IMR-90 (cell line): Measurements from ENCODE around the gene ISCU. TPM values are rescaled to one million over a fixed set of nuclear protein-coding genes. Genes with fewer than 3 reads are reported as not detected.

Experiments
- ATAC-seq: fragments of 200-7000 bp; cut with Tn5 transposase; 2 replicates; pipeline ENCODE4 v1.9.1; 2020; ENCODE audit warnings: low read depth, mild to moderate bottlenecking, moderate library complexity
- BruUV-seq: library from RNA; stranded (reverse); fragments of 400-500 nt; replicated peaks from 2 replicates; lab custom pipeline; 2021; lab: Mats Ljungman, UMichigan
- CTCF ChIA-PET: fragments of 300-600 bp; formaldehyde crosslinking; extraction: SDS; loops from one replicate; lab custom pipeline; 2021; ENCODE audit warnings: antibody characterized with exemption; lab: Yijun Ruan, JAX
- POLR2A ChIA-PET: fragments of 300-600 bp; sonication (Branson Sonifier 250); formaldehyde crosslinking; loops from one replicate; lab custom pipeline; 2022; ENCODE audit warnings: antibody characterized with exemption; ENCODE audit not compliant: unreplicated experiment; lab: Charles Lee
- DNase-seq: peaks from one replicate; pipeline ENCODE4 v3.0.0; 2013
- H2AFZ ChIP-seq: replicated peaks from 2 replicates; pipeline ENCODE3; 2013; ENCODE audit warnings: low read length, mild to moderate bottlenecking; ENCODE audit not compliant: poor library complexity
- H2AK5ac ChIP-seq: 2 replicates; pipeline ENCODE4 v1.6.1; 2013; ENCODE audit warnings: low read depth, low read length, inconsistent platforms
- H2AK9ac ChIP-seq: replicated peaks from 2 replicates; pipeline ENCODE3; 2013; ENCODE audit warnings: mild to moderate bottlenecking, low read depth, low read length, moderate library complexity; ENCODE audit not compliant: poor library complexity
- H2BK120ac ChIP-seq: 2 replicates; pipeline ENCODE4 v1.6.1; 2013; ENCODE audit warnings: low read depth, low read length, inconsistent platforms
- H2BK15ac ChIP-seq: 3 replicates; pipeline ENCODE4 v1.6.1; 2013; ENCODE audit warnings: low read depth, low read length, inconsistent platforms
- H2BK20ac ChIP-seq: 2 replicates; pipeline ENCODE4 v1.6.1; 2013; ENCODE audit warnings: low read depth, mild to moderate bottlenecking, inconsistent platforms, low read length, moderate library complexity
- H2BK5ac ChIP-seq: 2 replicates; pipeline ENCODE4 v1.6.1; 2013; ENCODE audit warnings: mild to moderate bottlenecking, low read depth, low read length, inconsistent platforms; ENCODE audit not compliant: poor library complexity, severe bottlenecking
- H3K14ac ChIP-seq: replicated peaks from 2 replicates; pipeline ENCODE4 v1.6.1; 2013; ENCODE audit warnings: low read depth, low read length, inconsistent platforms
- H3K18ac ChIP-seq: 2 replicates; pipeline ENCODE4 v1.6.1; 2013; ENCODE audit warnings: low read depth, low read length, control low read depth
- H3K23ac ChIP-seq: 2 replicates; pipeline ENCODE4 v1.6.1; 2013; ENCODE audit warnings: low read depth, low read length, inconsistent platforms
- H3K27ac ChIP-seq: 2 replicates; pipeline ENCODE4 v1.5.1; 2013; ENCODE audit warnings: mild to moderate bottlenecking, control low read depth, low read length; ENCODE audit not compliant: insufficient read depth
- H3K27me3 ChIP-seq: 2 replicates; pipeline ENCODE4 v1.6.1; 2013; ENCODE audit warnings: low read length; ENCODE audit not compliant: control insufficient read depth, insufficient read depth
- H3K36me3 ChIP-seq: 2 replicates; pipeline ENCODE4 v1.6.1; 2013; ENCODE audit warnings: low read length, mixed read lengths; ENCODE audit not compliant: control insufficient read depth, insufficient read depth
- H3K4ac ChIP-seq: 2 replicates; pipeline ENCODE4 v1.6.1; 2013; ENCODE audit warnings: low read depth, low read length, inconsistent platforms
- H3K4me1 ChIP-seq: 2 replicates; pipeline ENCODE4 v1.6.1; 2013; ENCODE audit warnings: low read length, mixed read lengths; ENCODE audit not compliant: control insufficient read depth, insufficient read depth
- H3K4me2 ChIP-seq: 2 replicates; pipeline ENCODE4 v1.6.1; 2013; ENCODE audit warnings: low read depth, mild to moderate bottlenecking, control low read depth, low read length, moderate library complexity
- H3K4me3 ChIP-seq: 2 replicates; pipeline ENCODE4 v1.5.1; 2013; ENCODE audit warnings: low read depth, mild to moderate bottlenecking, control low read depth, low read length, moderate library complexity; ENCODE audit not compliant: insufficient read depth
- H3K56ac ChIP-seq: 2 replicates; pipeline ENCODE4 v1.6.1; 2013; ENCODE audit warnings: low read length, inconsistent platforms; ENCODE audit not compliant: insufficient read depth; ENCODE audit errors: extremely low read depth
- H3K79me1 ChIP-seq, 2 experiments: 2 replicates each; pipeline ENCODE4 v1.6.1; 2013; ENCODE audit warnings: low read length in 2 of 2, inconsistent platforms in 1 of 2, low read depth in 1 of 2
- H3K9ac ChIP-seq: 2 replicates; pipeline ENCODE4 v1.6.1; 2013; ENCODE audit warnings: low read depth, low read length, control low read depth
- H3K9me1 ChIP-seq: 2 replicates; pipeline ENCODE4 v1.6.1; 2013; ENCODE audit warnings: low read length, inconsistent platforms; ENCODE audit not compliant: insufficient read depth
- H3K9me3 ChIP-seq: 2 replicates; pipeline ENCODE4 v1.6.1; 2013; ENCODE audit warnings: low read length; ENCODE audit not compliant: control insufficient read depth, insufficient read depth
- H4K20me1 ChIP-seq: 2 replicates; pipeline ENCODE4 v1.6.1; 2013; ENCODE audit warnings: low read length, inconsistent platforms; ENCODE audit not compliant: insufficient read depth
- H4K5ac ChIP-seq: 2 replicates; pipeline ENCODE4 v1.6.1; 2013; ENCODE audit warnings: mild to moderate bottlenecking, low read depth, low read length, control low read depth
- H4K8ac ChIP-seq, 2 experiments: 2 replicates each; pipeline ENCODE4 v1.6.1; 2013; ENCODE audit warnings: low read depth in 2 of 2, low read length in 2 of 2, control low read depth in 1 of 2, inconsistent platforms in 1 of 2
- H4K91ac ChIP-seq: 2 replicates; pipeline ENCODE4 v1.6.1; 2013; ENCODE audit warnings: low read depth, low read length, inconsistent platforms; ENCODE audit not compliant: insufficient read depth
- BHLHE40 ChIP-seq: fragments of 150-350 bp; IDR thresholded peaks from 2 replicates; pipeline ENCODE4 v1.6.1; 2016; ENCODE audit warnings: mild to moderate bottlenecking, low read depth, low read length
- CEBPB ChIP-seq: IDR thresholded peaks from 2 replicates; pipeline ENCODE4 v1.6.1; 2012; ENCODE audit warnings: low read depth, low read length, improper control_type of control experiment
- CHD1 ChIP-seq: IDR thresholded peaks from 2 replicates; pipeline ENCODE4 v1.6.1; 2012; ENCODE audit warnings: low read depth, low read length, improper control_type of control experiment
- FOS ChIP-seq: fragments of 150-350 bp; IDR thresholded peaks from 2 replicates; pipeline ENCODE4 v1.6.1; 2016; ENCODE audit warnings: low read depth, low read length
- MAFK ChIP-seq: IDR thresholded peaks from 2 replicates; pipeline ENCODE4 v1.6.1; 2012; ENCODE audit warnings: low read depth, low read length, improper control_type of control experiment
- MAZ ChIP-seq: IDR thresholded peaks from 2 replicates; pipeline ENCODE4 v1.6.1; 2012; ENCODE audit warnings: low read depth, mild to moderate bottlenecking, low read length, improper control_type of control experiment, moderate library complexity, borderline replicate concordance
- MXI1 ChIP-seq: IDR thresholded peaks from 2 replicates; pipeline ENCODE4 v1.6.1; 2012; ENCODE audit warnings: low read depth, mild to moderate bottlenecking, low read length, moderate library complexity, borderline replicate concordance
- NFE2L2 ChIP-seq: fragments of 150-350 bp; IDR thresholded peaks from 2 replicates; pipeline ENCODE4 v1.6.1; 2016; ENCODE audit warnings: low read depth, mild to moderate bottlenecking, low read length
- POLR2A ChIP-seq: IDR thresholded peaks from 2 replicates; pipeline ENCODE4 v1.6.1; 2012; ENCODE audit warnings: mild to moderate bottlenecking, low read depth, low read length
- RAD21 ChIP-seq: IDR thresholded peaks from 2 replicates; pipeline ENCODE4 v1.6.1; 2012; ENCODE audit warnings: low read length, improper control_type of control experiment
- RCOR1 ChIP-seq: IDR thresholded peaks from 2 replicates; pipeline ENCODE4 v1.6.1; 2012; ENCODE audit warnings: mild to moderate bottlenecking, low read length, improper control_type of control experiment; ENCODE audit not compliant: insufficient replicate concordance
- RFX5 ChIP-seq: IDR thresholded peaks from 2 replicates; pipeline ENCODE4 v1.8.0; 2012; ENCODE audit warnings: low read depth, mild to moderate bottlenecking, low read length, moderate library complexity
- SMC3 ChIP-seq: fragments of 150-350 bp; IDR thresholded peaks from 2 replicates; pipeline ENCODE4 v1.6.1; 2016; ENCODE audit warnings: low read depth, mild to moderate bottlenecking, antibody characterized with exemption, low read length, moderate library complexity
- WGBS, 2 experiments: methylation state at CpG; one replicate each; pipeline versions ENCODE4 v1.1.5 to v1.1.7; 2013; ENCODE audit warnings: missing lambda C conversion rate in 2 of 2; ENCODE audit not compliant: insufficient read length in 1 of 2; ENCODE audit errors: extremely low coverage in 2 of 2; 5-methylcytosine and 5-hydroxymethylcytosine counted together
- dilution Hi-C: fragments of 300-500 bp; cut with HindIII; formaldehyde crosslinking; loops from one replicate; pipeline ENCODE4 v1.14.3; 2018; ENCODE audit warnings: low sequenced_read_pairs; ENCODE audit not compliant: unreplicated experiment
- in situ Hi-C: fragments of 300-500 bp; cut with MboI; formaldehyde crosslinking; loops from 3 replicates; pipeline ENCODE4 v1.14.3; 2019; ENCODE audit warnings: low sequenced_read_pairs, inconsistent platforms, mixed read lengths
- intact Hi-C: fragments of 100-400 bp; cut with micrococcal nuclease; formaldehyde crosslinking; loops from 2 replicates; pipeline ENCODE4 v1.10.0; 2022
- polyA plus RNA-seq, 3 experiments: library from polyadenylated mRNA; depleted of rRNA; stranded (reverse); fragments of >200 nt; gene quantifications; 2 replicates each; pipeline ENCODE4 v1.2.3, GENCODE V29; 2012; ENCODE audit warnings: low replicate concordance in 1 of 3
- total RNA-seq: library from RNA; depleted of rRNA; stranded (reverse); fragments of >200 nt; gene quantifications from 2 replicates; pipeline ENCODE4 v1.2.3, GENCODE V29; 2012
- TF ChIP-seq, protein P1 (sequence below): conservative IDR thresholded peaks from 2 replicates; pipeline ENCODE4 v1.5.1; 2012; ENCODE audit warnings: mild to moderate bottlenecking, low read depth, low read length, improper control_type of control experiment
- TF ChIP-seq, protein P2 (sequence below): fragments of 150-350 bp; IDR thresholded peaks from 2 replicates; pipeline ENCODE4 v1.6.1; 2016; ENCODE audit warnings: low read depth, mild to moderate bottlenecking, low read length, moderate library complexity, borderline replicate concordance
- TF ChIP-seq, protein P3 (sequence below): fragments of 150-350 bp; IDR thresholded peaks from 2 replicates; pipeline ENCODE4 v1.6.1; 2017; ENCODE audit warnings: mild to moderate bottlenecking, antibody characterized with exemption, low read length, low read depth

ISCU gene
- total and polyA plus RNA-seq, 2 of the 4 experiments (the other 2 are of a cell fraction): 52.7 to 87.2 TPM

DNA sequence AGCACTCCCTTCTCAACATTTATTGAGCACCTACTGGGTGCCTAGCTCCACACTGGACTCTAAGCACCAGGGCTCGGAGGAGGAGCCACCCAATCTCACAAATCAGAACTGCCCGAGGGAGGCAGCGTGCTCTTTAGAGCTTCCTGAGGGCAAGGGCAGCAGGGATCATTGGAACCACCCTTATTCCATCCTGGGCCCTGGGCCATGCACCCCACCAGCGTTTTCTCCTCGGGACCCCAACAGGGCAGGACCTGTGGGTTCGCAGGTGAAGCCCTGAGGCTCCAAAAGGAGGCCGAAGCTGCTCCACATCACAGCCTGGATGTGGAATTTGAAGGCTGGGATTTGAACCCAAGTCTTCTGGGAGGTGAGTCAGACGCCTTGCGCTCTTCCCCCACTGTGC is 20.1 kb downstream of the ISCU start:
- no TSS peak for BruUV-seq
- no peak overlapping the region for H3K4me2 ChIP-seq
- H3K4me3 ChIP-seq: no peak overlapping the region
- H3K27me3 ChIP-seq: peaks cover 2% of the 10 kb centered on the region
- H3K27ac ChIP-seq: no peak overlapping the region
- H2AK9ac ChIP-seq: peak overlapping the region; percentile 61
- H3K56ac ChIP-seq: no peak overlapping the region
- H3K9me3 ChIP-seq: no peaks in the 10 kb centered on the region
- ATAC-seq (no peak), DNase-seq (no peak)
- H4K91ac ChIP-seq: no peak overlapping the region
- no peak overlapping the region for H2AFZ ChIP-seq
- no peak overlapping the region for H4K8ac ChIP-seq
- H3K23ac ChIP-seq: no peak overlapping the region
- peaks cover 3% of the 10 kb centered on the region; the same call in 1 of the 2 replicates for H3K4me1 ChIP-seq
- H2BK15ac ChIP-seq: no peak overlapping the region
- no peak overlapping the region for H3K9ac ChIP-seq
- no peak overlapping the region for H2AK5ac ChIP-seq
- no peak overlapping the region for H2BK20ac ChIP-seq
- H3K4ac ChIP-seq: no peak overlapping the region
- H4K20me1 ChIP-seq: no peaks in the 10 kb centered on the region
- CTCF ChIA-PET: no interaction called here
- no peak overlapping the region for H2BK5ac ChIP-seq
- H2BK120ac ChIP-seq: no peak overlapping the region
- no peaks in the 10 kb centered on the region for H3K36me3 ChIP-seq
- H3K18ac ChIP-seq: no peak overlapping the region
- H4K5ac ChIP-seq: no peak overlapping the region
- no peaks in the 10 kb centered on the region for H3K79me1 ChIP-seq
- WGBS, 2 experiments: 60% methylated on average over 1 of the region's 9 CpGs; no CpG with 5 or more reads in 1 of the 2 experiments
- no peaks in the 10 kb centered on the region; the same call in none of the 2 replicates for H3K9me1 ChIP-seq
- POLR2A ChIA-PET: no interaction called here
- TF ChIP-seq, protein P1, sequence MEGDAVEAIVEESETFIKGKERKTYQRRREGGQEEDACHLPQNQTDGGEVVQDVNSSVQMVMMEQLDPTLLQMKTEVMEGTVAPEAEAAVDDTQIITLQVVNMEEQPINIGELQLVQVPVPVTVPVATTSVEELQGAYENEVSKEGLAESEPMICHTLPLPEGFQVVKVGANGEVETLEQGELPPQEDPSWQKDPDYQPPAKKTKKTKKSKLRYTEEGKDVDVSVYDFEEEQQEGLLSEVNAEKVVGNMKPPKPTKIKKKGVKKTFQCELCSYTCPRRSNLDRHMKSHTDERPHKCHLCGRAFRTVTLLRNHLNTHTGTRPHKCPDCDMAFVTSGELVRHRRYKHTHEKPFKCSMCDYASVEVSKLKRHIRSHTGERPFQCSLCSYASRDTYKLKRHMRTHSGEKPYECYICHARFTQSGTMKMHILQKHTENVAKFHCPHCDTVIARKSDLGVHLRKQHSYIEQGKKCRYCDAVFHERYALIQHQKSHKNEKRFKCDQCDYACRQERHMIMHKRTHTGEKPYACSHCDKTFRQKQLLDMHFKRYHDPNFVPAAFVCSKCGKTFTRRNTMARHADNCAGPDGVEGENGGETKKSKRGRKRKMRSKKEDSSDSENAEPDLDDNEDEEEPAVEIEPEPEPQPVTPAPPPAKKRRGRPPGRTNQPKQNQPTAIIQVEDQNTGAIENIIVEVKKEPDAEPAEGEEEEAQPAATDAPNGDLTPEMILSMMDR: no peak
- TF ChIP-seq FOS: no peak
- no peak for TF ChIP-seq CHD1
- TF ChIP-seq, protein P2, sequence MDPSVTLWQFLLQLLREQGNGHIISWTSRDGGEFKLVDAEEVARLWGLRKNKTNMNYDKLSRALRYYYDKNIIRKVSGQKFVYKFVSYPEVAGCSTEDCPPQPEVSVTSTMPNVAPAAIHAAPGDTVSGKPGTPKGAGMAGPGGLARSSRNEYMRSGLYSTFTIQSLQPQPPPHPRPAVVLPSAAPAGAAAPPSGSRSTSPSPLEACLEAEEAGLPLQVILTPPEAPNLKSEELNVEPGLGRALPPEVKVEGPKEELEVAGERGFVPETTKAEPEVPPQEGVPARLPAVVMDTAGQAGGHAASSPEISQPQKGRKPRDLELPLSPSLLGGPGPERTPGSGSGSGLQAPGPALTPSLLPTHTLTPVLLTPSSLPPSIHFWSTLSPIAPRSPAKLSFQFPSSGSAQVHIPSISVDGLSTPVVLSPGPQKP: no peak
- no peak for TF ChIP-seq MAFK
- TF ChIP-seq BHLHE40: no peak
- TF ChIP-seq RFX5: no peak
- no peak for TF ChIP-seq POLR2A
- TF ChIP-seq MAZ: no peak
- no peak for TF ChIP-seq RAD21
- no peak for TF ChIP-seq CEBPB
- no peak for TF ChIP-seq MXI1
- no peak for TF ChIP-seq SMC3
- no peak for TF ChIP-seq NFE2L2
- TF ChIP-seq, protein P3, sequence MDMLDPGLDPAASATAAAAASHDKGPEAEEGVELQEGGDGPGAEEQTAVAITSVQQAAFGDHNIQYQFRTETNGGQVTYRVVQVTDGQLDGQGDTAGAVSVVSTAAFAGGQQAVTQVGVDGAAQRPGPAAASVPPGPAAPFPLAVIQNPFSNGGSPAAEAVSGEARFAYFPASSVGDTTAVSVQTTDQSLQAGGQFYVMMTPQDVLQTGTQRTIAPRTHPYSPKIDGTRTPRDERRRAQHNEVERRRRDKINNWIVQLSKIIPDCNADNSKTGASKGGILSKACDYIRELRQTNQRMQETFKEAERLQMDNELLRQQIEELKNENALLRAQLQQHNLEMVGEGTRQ: no peak
- TF ChIP-seq RCOR1: no peak
- H3K14ac ChIP-seq: no peak overlapping the region
- intact Hi-C loops: no loop called here
- dilution Hi-C loops: no loop called here
- in situ Hi-C loops: no loop called here
